Amniotic epithelial cell (primary cell): Measurements from ENCODE around the gene PPP4R3A.
"Not testable (repeated sequence)": the region's sequence is repeated elsewhere in the genome, so short reads cannot be mapped to it uniquely, and the experiment has no call there.

ENCODE experiments used
- DNase-seq: peaks from one replicate; pipeline ENCODE4 v3.0.0-alpha.2; 2010; ENCODE audit warnings: low read depth

Gene PPP4R3A

GRCh38 chr14:91438845-91439244 is 71.3 kb downstream of the PPP4R3A start:
- DNase-seq: no peak

GRCh38 chr14:91436266-91436665 is 73.8 kb downstream of the PPP4R3A start:
- DNase-seq: not testable (repeated sequence)

GRCh38 chr14:91429385-91429784 is 80.7 kb downstream of the PPP4R3A start:
- no peak for DNase-seq

GRCh38 chr14:91428931-91429330 is 81.2 kb downstream of the PPP4R3A start:
- DNase-seq: not testable (repeated sequence)

GRCh38 chr14:91425531-91425944 is 84.6 kb downstream of the PPP4R3A start:
- not testable (repeated sequence) for DNase-seq

- no peak for DNase-seq
Observed at GRCh38 chr14:91424813-91425530, 85.1 kb downstream of the PPP4R3A start.

GRCh38 chr14:91420686-91421085 is 89.4 kb downstream of the PPP4R3A start:
- DNase-seq: no peak

GRCh38 chr14:91419451-91419850 is 90.7 kb downstream of the PPP4R3A start:
- no peak for DNase-seq

- DNase-seq: no peak
Observed at GRCh38 chr14:91419044-91419397, 91.1 kb downstream of the PPP4R3A start.

GRCh38 chr14:91418387-91419043 is 91.6 kb downstream of the PPP4R3A start:
- peak; percentile 13 for DNase-seq

- DNase-seq: no peak
Observed at GRCh38 chr14:91417983-91418386, 92.1 kb downstream of the PPP4R3A start.

GRCh38 chr14:91417120-91417982 is 92.8 kb downstream of the PPP4R3A start, which contains the start of gene CCDC88C:
CCDC88C (minus strand) TSS chr14:91417820; CDS start chr14:91417690, 130 bp downstream.
- DNase-seq: no peak

GRCh38 chr14:91416744-91417119 is 93.4 kb downstream of the PPP4R3A start:
- DNase-seq: no peak

- no peak for DNase-seq
Observed at GRCh38 chr14:91415794-91416743, 94.0 kb downstream of the PPP4R3A start.

GRCh38 chr14:91414475-91414833 is 95.7 kb downstream of the PPP4R3A start:
- no peak for DNase-seq

- DNase-seq: no peak
Observed at GRCh38 chr14:91413547-91414474, 96.3 kb downstream of the PPP4R3A start.

GRCh38 chr14:91412939-91413338 is 97.2 kb downstream of the PPP4R3A start:
- no peak for DNase-seq

GRCh38 chr14:91410771-91411536 is 99.2 kb downstream of the PPP4R3A start:
- no peak for DNase-seq

- DNase-seq: no peak
Observed at GRCh38 chr14:91409928-91410718, 100.0 kb downstream of the PPP4R3A start.
